ENCODE data around the gene KRT76.

KRT76 gene

DNA sequence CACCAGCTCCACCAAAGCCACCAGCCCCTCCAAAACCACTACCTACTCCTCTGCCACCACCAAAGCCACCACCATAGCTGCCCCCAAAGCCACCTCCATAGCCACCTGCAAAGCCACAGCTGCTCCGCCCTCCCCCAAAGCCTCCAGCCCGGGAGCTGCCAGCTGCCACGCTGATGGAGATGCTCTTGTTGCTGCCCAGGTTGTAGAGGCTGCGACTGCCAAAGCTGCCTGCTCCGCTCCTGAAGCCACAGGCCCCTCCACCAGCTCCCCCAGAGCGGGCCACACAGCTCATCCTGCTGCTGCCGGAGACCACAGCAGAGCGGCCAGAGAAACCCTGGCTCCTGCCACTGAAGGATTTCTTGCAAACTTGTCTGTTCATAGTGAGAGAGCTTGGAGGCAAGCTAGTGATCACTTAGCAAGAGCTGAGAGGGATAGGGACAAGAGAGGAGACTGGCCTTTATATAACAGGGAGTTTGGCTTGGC is at the start of gene KRT76:
KRT76 (minus strand) TSS at position 433 of the 483 bp plus-strand sequence; CDS start at position 379, 54 bp downstream.
- DNase-seq (ENCODE audit: low read depth in 2 of 2): no peak

DNA sequence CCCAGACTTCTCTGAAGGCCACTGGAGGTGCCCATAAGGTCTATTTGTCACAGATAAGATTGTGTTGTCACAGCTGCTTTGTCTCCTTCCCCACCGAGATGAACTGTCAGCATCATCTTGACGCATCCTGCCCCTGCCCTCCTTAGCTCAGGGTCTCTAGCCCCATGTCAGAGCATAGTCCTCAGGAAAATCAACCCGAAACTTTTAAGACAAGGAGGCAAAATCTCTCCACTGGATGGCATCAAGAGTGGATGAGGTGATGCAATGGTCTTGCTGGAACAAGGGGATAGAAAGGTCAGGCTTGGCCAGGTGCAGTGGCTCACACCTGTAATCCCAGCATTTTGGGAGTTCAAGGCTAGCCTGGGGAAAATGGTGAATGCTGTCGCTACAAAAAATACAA is 48.8 kb upstream of the KRT76 start:
- DNase-seq (ENCODE audit: low read depth in 2 of 2): no peak

DNA sequence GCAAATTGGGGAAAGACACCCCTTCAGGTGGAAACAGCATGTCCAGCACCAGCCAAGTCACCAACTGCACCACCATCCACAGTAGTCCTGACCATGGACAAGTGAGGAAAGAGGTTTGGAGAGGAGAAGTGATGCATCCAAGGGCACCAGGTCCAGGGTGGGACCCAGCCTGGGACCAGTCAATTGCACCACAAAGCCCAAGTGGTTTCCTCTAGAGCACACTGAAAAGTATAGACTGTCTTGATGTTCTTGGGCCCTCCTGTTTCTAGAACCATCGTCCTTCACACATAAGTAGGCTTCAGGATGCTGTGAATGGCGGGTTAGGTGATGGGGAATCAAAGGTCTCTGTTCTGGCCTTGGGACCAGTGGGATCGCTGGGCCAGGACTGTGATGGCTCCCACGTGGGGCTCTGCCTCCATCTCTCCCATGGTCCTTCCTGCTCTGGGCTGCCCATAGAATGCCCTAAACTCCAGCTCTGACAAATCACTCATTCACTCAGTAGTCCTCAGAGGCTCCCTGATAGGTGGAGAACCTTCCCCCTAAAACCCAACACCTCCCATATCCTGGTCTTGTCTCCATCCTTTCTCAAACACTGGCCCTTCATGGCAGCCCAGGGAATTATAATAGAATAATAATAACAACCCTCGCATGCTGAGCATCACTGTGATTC is 47.7 kb upstream of the KRT76 start:
- no peak for DNase-seq (ENCODE audit: low read depth in 2 of 2)

DNA sequence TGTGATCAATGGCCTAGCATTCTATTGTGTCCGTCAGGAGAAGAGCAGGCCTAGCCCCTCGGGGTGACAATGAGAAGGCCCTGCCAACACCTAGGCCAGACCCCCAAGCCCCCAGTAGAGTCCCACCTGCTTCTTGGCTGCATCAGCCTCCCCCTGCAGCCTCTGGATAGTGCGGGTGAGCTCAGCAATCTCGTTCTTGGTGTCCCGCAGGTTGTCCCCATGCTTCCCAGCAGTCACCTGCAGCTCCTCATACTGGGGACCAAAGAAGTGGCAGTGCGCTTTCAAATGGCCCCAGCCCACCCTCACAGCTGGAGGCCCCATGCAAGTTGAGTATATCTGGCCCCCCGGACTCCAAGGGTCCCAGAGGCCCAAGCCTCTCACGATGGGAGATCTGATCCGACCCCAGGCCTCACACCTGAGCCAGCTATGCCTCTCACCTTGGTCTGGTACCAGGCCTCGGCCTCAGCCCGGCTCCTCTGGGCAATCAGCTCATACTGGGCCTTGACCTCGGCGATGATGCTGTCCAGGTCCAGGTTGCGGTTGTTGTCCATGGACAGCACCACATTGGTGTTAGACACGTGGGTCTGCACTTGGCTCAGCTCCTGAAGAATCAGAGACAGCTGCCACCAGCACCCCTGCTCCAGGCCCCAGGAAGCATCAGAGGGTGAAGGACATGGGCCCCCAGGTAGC is 46.8 kb upstream of the KRT76 start:
- DNase-seq (ENCODE audit: low read depth in 2 of 2): no peak

DNA sequence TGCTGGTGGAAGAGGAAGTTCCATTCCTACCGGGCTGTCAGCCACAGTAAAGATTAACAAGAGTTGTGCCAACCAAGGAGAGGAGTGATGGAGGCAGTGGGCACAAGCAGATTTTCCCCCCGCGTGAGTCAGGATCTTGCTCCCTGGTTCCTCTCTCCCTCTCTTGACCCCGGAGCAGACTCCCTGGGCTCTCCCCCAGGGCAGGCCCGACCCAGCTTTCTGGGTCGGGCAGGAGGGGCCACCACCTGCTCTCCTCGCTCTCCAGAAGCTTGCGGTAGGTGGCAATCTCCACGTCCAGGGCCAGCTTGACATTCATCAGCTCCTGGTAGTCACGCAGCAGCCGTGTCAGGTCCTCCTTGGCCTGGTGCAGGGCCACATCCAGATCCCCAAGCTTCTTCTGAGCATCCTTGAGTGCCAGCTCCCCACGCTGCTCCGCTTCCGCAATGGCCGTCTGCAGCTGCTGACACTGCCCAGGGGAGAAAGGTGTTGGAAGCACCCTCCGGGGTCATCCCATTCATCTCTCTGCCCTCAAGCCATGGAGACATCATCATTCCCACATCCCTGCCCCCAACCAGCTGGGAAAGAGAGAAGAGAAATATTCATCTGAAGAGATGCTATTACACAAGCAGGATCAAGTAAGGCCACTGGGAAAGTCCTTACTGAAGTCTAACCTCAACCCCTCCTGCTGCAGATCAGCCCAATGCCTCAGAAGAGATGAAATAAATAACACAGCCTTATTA is 45.8 kb upstream of the KRT76 start:
- DNase-seq (ENCODE audit: low read depth in 2 of 2): no peak

DNA sequence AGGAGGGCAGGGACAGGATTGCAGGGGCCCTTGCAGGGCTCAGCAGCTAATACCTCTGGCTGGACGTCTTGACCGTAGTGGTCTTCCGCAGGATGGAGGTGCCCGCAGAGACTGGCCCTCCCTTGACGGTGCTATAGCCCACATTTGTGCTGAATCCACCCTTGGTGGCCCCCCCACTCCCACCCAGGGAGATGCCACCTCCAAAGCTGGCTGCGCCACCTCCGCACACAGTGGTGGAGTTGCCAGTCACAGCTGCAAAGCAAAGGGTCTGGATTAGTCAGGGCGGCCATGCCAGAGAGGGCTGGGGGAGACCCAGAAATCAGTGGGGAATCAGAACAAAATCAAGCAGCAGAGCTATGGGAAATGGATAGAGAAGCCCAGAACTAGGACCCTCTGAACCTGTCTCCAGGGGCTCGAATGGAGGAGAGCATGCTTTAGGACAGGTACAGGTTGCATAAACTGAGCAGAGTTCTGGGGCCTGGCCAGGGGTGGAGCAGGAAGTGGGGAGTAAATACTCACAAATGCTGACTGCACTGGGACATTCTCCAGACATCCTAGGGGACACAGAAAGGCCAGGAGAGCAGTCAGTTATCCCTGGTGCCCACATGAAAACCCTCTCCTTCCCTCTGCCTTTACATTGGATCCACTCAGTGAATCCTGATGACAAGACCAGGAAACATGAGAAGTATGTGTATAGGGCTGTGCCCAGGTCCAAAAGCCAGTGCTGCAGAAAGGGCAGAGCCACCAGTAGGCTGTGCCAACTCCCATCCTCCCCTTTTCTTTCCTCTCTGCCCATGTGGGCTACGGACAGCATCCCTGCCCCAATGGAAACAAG is 44.9 kb upstream of the KRT76 start:
- DNase-seq (ENCODE audit: low read depth in 2 of 2): no peak

DNA sequence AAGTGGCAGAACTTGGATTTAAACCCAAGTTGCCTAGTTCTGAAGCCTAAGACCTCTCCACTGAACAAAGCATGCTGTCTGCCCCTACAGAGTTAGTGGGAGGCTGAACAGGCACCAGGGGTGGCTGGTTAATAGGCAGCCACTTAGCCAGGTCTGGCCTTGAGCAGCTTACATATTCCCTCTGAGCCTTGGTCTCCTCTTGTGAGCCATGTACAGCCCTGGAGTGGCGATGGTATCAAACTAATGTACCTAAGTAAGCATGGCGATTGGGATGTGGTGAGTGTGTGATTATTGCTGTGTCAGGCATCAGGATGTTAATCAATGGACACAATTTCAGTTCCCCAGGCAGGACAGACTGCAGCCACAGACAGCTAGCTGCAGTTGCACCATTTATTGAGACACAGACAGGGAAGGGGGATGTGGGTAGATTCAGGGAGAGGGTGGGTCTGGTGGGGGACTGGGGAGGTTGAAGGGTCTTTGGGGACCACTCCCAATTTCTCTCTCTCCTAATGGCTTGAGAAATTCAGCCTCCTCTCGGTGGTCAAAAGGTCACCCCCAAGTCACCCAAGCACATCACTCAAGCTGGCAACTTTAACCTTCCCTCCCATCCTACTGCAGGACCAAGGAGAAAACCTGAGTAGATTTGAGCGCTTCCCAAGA is 44.1 kb upstream of the KRT76 start:
- DNase-seq (ENCODE audit: low read depth in 2 of 2): no peak

DNA sequence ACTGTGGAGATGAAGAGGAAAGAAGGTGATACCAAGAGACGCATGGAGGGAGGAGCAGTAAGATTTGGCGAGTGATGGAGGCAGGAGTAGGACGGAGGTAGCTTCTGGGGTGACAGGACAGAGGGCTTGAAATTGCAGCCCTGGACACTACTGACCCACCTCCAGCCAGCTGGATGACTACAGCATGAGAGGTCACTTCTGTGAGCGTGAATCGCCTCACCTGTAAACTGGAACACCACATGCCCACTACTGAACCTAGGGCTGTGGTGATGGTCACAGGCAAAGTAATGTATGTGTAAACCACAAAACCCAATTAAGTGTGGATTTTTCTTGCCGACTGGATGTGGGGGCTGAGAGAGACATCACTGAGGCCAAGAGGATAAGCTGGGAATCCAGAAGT is 43.4 kb upstream of the KRT76 start:
- no peak for DNase-seq (ENCODE audit: low read depth in 2 of 2)

DNA sequence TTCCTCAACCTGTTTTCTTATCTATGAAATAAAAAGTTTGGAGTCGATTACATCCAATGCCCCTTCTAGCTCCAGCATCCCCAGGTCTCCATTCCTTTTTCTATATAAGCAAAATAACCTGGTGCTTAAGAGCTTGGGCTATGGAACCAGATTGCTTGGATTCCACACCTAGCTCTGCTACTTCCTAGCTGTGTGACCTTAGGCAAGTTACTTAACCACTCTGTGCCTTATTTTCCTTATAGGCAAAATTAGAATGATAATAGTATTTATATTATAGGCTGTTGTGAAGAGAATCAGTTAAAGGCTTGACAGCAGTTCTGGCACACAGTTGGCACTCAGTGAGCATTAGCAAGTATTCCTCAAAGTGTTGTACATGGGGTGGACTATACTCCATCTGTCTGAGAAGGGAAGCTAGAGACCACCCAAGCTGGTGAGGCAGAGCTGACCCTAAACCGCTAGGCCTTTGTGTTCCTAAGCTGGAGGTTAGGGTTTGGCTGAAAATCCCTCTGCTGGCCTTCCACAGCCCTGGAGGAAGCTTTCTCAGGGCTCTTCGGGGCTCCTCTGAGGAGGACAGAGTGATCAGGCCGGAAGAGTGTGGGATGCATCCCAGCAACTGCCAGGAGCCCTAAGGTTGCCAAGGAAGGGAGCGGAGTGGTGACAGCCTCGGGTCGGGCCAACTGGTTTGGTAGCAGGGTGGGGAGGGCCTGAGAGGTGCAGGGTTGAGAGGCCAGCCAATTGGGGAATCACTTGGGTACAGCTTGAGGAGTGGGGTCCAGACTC is 42.8 kb upstream of the KRT76 start:
- no peak for DNase-seq (ENCODE audit: low read depth in 2 of 2)

DNA sequence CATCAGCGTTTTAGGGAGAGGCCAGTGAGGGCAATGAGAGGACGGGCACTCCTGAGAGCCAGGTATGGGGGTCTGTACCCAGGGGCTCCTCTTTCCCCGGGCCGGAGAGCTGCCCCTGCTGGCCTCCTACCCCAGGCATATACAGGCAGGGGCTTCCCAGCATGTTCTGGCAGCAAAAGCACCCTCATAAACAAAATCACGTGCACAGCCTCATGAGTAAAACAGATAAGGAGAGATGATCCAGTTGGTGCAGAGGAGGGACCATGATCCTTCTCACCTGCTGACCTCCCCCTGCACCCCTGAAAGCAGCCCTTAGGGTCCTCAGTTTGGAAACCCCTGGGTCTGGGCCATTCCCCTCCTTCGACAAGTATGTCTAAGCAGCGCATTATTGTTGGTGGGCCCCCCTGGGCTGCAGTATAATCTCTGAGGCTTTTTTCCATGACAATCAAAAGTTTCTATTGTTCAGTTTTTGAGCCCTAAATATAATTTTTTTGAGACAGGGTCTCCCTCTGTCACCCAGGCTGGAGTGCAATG is 41.8 kb upstream of the KRT76 start:
- no peak for DNase-seq (ENCODE audit: low read depth in 2 of 2)

DNA sequence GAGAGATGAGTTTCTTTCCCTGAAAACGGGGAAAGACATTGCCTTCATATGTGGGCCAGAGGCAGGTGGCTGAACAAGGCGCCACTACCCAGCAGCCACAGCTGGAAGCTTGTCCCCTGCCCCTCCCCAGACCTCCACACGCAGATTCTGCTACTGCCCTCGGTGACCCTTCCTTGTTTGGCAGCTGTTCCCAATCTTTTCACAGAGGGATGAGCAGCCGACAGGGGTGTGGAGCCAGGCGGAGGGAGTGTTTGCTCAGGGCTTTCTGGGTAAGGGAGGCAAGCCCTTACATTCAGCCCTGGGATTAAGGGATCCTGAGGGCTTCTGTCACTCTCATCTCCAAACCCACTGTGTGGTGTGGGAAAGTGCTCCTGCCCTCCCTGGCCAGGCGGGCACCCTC is 41.2 kb upstream of the KRT76 start:
- DNase-seq (ENCODE audit: low read depth in 2 of 2): no peak

DNA sequence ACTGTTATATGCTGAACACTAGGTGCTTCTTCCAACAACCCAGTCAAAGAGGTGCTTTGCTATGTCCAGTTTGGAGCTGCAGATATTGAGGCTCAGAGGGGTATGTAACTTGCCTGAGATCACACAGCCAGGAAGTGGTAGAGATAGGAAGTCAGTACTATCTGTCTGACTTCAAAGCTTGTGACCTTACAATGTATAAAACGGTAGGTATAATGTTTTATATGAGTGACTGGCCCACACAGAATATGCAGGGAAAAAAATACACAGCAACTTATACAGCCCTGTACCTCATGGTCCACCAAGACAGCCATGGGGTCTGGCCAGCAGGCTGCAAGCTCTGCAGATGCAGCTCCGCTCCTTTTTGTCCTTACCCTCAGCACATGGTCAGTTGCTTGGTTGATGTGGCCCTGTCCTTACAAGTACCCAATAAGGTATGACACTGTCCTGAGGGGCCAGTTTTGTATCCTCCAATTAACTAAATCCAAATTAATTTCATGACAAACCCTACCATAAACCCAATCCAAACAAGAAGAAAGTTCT is 40.6 kb upstream of the KRT76 start:
- no peak for DNase-seq (ENCODE audit: low read depth in 2 of 2)

DNA sequence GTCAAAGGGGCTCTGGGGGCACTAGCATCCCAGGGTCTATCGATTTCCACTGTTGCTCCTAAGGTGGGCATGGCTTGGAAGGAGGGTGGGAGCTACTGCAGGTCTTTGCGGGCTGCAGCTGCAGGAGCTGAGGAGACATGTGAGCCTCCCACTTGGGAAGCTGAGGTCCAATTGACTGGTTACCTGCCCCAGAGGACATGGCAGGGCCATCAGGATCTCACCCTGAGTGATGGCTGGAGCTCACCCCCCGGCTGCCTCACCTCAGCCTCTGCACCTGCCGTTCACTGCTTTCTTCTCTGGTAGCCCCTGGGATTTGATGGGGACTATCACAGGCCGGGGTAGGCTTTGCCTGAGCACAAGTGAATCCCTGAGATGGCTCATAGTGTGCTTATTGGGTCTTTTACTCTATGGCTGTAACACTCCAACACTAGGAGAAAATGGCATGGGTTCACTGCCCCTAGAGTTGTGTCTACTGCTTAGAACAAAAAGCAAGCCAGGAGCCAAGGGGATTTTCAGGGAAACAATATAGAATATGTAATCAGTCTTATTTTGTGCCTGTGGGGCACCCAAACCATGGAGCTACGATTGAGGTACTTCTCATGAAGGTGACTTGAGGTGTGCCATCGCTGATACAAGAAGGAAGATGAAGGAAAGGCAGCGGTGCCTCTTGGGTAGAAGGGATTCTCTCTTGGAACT is 40.0 kb upstream of the KRT76 start:
- no peak for DNase-seq (ENCODE audit: low read depth in 2 of 2)

DNA sequence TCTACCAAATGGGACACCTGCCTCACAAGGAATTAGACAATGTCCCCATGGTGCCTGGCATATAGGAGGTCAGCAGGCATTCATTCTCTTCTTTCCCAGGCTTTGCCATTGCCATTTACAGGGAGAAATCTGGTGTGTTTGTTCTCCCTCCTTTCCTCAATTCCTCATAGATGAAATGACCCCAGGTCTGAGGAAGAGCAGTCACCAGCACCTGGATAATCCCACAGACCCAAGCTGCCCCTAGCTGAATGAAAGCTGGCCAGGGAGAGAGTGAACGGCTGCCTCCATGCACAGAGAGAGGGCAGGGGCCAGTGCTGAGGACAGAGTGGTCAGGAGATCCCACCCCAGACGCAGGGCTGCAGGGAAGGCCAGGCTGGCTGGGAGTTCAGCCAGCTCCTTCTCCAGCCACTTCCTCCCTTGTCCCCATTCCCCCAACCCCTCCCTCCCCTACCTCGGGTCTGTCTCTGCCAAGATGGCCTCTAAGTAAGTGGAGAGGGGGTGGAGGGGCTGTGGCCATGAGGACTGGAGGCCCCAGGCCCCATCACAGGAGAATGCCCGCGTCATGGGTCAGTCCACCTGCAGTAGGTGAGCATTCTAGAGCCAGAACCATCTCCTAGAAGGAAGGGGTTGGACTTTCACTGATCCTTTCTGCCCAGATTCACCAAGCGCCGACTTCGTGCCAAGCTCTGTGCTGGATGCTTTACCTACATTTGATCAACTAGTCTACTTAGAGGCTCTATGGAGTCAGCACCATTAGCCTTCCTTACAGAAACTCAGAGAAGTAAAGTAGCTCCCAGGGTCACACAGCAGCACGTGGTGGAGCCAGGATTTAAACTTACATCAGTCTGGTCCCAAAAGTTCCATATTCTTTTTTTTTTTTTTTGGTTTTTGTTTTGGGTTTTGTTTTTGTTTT is 38.8 kb upstream of the KRT76 start:
- DNase-seq (ENCODE audit: low read depth in 2 of 2): no peak

DNA sequence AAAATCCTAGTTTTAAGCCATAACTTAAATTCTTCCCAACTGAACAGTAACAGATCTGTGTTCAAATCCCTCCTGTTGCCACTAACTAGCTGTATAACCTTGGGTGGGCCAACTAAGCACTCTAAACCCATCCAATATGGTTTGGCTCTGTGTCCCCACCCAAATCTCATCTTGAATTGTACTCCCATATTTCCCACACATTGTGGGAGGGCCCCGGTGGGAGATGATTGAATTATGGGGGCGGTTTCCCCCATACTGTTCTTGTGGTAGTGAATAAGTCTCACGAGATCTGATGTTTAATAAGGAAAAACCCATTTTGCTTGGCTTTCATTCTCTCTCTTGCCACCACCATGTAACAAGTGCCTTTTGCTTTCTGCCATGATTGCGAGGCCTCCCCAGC is 38.0 kb upstream of the KRT76 start:
- DNase-seq (ENCODE audit: low read depth in 2 of 2): no peak

DNA sequence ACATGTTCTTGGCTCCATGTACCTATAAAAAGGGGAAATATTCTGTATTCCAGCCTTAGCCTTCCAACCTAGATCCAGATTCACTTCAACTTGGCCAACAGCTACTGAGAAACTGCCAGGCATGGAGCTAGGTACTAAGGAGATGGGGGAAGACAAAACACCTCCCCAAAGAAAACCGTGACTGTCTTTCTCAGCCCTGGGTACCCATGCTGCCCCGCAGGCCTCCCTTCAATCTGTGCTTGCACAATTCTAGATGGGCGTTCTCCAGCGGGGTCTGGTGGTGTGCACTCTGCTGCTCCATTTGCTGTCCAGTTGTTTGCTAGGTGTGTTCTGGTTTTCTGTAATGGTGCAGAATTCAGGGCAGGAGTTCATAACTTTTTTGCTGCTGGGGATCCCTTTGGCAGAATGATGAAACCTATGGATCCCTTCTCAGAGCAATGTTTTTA is 37.6 kb upstream of the KRT76 start:
- DNase-seq (ENCODE audit: low read depth in 2 of 2): no peak

DNA sequence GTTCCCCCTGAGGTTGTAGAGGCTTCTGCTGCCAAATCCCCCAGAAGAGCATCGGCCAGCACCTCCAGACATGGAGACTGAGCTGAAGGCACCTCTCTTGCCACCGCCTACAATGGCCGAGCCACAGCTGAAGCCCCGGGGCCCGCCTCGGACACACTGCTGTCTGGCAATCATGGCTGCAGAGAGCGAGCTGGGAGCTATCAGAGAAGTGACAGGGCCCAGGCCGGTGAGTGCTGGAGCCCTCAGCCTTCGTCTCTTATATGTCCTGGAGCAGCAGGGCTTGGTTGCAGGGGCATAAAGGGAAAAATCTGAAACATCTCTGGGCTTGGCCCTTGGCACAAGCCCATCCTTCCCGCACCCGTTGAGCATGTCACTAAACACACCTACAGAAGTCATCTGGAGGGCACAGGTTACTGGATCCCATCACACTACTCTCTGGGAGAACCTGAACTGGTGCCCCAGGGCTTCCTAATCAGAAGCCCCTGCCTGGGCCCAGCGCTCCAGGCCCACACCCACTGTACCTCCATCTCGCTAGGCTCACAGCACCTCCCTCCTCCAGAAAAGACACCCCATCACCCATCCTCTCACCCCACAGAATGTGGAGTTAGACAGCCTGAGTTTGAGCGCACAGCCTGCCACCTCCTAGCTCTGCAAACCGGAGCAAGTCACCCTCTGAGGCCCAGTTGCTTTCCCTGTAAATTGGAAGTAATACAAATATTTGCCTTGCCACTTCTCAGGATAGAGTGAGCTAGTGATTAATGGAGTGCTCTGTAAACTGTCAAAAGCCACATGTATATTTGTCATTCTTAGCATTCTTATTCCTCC is 37.0 kb upstream of the KRT76 start, which contains the start of gene KRT4:
KRT4 (minus strand) TSS at position 232 of the 825 bp plus-strand sequence; CDS start at position 174, 58 bp downstream.
- no peak for DNase-seq (ENCODE audit: low read depth in 2 of 2)

All from activated CD4-positive, alpha-beta T cell treated with anti-CD3 and anti-CD28 coated beads for 24 hours (primary cell).